Peyer's patch (tissue), 4 donors: Measurements from ENCODE around the gene DHODH.

Experiments
- POLR2A ChIP-seq, 2 donors: fragments of 450-650 bp; IDR thresholded peaks; one replicate each; pipeline ENCODE4 v1.5.1; 2017; ENCODE audit warnings: antibody characterized with exemption in 2 of 2, mild to moderate bottlenecking in 2 of 2, moderate library complexity in 2 of 2
- TF ChIP-seq, protein P1 (sequence below), 6 experiments: fragments of 450-650 bp in 4 of 6; fragments of 200-600 bp in 2 of 6; sonication (generic) in 1 of 6; IDR thresholded peaks; one replicate each; pipeline ENCODE4 v1.5.1; 2017 to 2019; ENCODE audit warnings: antibody characterized with exemption in 6 of 6, mild to moderate bottlenecking in 3 of 6, moderate library complexity in 1 of 6

DNA sequence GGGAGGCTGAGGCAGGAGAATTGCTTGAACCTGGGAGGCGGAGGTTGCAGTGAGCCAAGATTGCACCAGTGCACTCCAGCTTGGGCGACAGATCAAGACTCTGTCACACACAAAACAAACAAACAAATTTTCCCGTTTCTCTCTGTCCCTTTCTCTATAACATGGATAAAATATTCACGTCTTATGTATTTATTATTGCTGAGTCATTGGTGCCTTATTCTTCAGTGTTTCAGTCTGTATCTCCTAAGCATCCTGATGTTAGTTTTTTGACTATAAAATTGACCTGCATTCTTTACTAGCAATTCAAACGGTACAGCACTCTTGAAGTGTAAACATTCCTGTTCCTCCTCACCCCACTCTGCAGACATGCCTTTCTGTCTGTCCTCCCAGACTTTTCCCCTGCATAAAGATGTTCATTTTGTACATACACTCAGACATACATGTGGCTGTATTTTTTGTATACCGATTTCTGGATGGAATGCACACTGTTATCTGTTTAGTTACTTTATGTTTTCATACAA, 16.4 kb downstream of the DHODH start:
- TF ChIP-seq, protein P1, sequence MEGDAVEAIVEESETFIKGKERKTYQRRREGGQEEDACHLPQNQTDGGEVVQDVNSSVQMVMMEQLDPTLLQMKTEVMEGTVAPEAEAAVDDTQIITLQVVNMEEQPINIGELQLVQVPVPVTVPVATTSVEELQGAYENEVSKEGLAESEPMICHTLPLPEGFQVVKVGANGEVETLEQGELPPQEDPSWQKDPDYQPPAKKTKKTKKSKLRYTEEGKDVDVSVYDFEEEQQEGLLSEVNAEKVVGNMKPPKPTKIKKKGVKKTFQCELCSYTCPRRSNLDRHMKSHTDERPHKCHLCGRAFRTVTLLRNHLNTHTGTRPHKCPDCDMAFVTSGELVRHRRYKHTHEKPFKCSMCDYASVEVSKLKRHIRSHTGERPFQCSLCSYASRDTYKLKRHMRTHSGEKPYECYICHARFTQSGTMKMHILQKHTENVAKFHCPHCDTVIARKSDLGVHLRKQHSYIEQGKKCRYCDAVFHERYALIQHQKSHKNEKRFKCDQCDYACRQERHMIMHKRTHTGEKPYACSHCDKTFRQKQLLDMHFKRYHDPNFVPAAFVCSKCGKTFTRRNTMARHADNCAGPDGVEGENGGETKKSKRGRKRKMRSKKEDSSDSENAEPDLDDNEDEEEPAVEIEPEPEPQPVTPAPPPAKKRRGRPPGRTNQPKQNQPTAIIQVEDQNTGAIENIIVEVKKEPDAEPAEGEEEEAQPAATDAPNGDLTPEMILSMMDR (IDR thresholded peaks at IDR 0.05), result no peak
- no peak for TF ChIP-seq POLR2A (IDR thresholded peaks at IDR 0.05)
